ENCODE data around the gene FRMD8.
"Not testable (repeated sequence)": the region's sequence is repeated elsewhere in the genome, so short reads cannot be mapped to it uniquely, and the experiment has no call there.

Gene FRMD8

GRCh38 chr11:65395961-65396530, 9.6 kb downstream of the FRMD8 start:
- DNase-seq = no peak

GRCh38 chr11:65396769-65397745, 10.6 kb downstream of the FRMD8 start:
- no peak for DNase-seq

GRCh38 chr11:65398362-65398910, 12.0 kb downstream of the FRMD8 start:
- DNase-seq = no peak

GRCh38 chr11:65399249-65399648, 12.8 kb downstream of the FRMD8 start:
- DNase-seq = no peak

- DNase-seq = no peak
Observed at GRCh38 chr11:65399845-65400244, 13.4 kb downstream of the FRMD8 start.

- no peak for DNase-seq
Observed at GRCh38 chr11:65400307-65401072, 14.1 kb downstream of the FRMD8 start.

GRCh38 chr11:65401073-65401802, 14.8 kb downstream of the FRMD8 start:
- DNase-seq = no peak

- no peak for DNase-seq
Observed at GRCh38 chr11:65401803-65402248, 15.4 kb downstream of the FRMD8 start.

GRCh38 chr11:65402790-65403189, 16.4 kb downstream of the FRMD8 start:
- DNase-seq = no peak

GRCh38 chr11:65403607-65404121, 17.2 kb downstream of the FRMD8 start:
- DNase-seq = no peak

GRCh38 chr11:65404210-65404609, 17.8 kb downstream of the FRMD8 start:
- DNase-seq = no peak

GRCh38 chr11:65404638-65405339, 18.4 kb downstream of the FRMD8 start:
- DNase-seq = no peak

- no peak for DNase-seq
Observed at GRCh38 chr11:65410936-65411680, 24.7 kb downstream of the FRMD8 start.

- DNase-seq = no peak
Observed at GRCh38 chr11:65411681-65412070, 25.2 kb downstream of the FRMD8 start.

- no peak for DNase-seq
Observed at GRCh38 chr11:65412271-65413076, 26.0 kb downstream of the FRMD8 start.

- DNase-seq = not testable (repeated sequence)
Observed at GRCh38 chr11:65413077-65413664, 26.7 kb downstream of the FRMD8 start.

- DNase-seq = no peak
Observed at GRCh38 chr11:65414776-65415498, 28.5 kb downstream of the FRMD8 start.

- DNase-seq = no peak
Observed at GRCh38 chr11:65415499-65416340, 29.3 kb downstream of the FRMD8 start.
